ENCODE data around the gene TMEM18. TPM values are rescaled to one million over a fixed set of nuclear protein-coding genes. Genes with fewer than 3 reads are reported as not detected.

The TMEM18 gene
- total RNA-seq, 1 donor from 2014 or later = 29.0 TPM

DNA sequence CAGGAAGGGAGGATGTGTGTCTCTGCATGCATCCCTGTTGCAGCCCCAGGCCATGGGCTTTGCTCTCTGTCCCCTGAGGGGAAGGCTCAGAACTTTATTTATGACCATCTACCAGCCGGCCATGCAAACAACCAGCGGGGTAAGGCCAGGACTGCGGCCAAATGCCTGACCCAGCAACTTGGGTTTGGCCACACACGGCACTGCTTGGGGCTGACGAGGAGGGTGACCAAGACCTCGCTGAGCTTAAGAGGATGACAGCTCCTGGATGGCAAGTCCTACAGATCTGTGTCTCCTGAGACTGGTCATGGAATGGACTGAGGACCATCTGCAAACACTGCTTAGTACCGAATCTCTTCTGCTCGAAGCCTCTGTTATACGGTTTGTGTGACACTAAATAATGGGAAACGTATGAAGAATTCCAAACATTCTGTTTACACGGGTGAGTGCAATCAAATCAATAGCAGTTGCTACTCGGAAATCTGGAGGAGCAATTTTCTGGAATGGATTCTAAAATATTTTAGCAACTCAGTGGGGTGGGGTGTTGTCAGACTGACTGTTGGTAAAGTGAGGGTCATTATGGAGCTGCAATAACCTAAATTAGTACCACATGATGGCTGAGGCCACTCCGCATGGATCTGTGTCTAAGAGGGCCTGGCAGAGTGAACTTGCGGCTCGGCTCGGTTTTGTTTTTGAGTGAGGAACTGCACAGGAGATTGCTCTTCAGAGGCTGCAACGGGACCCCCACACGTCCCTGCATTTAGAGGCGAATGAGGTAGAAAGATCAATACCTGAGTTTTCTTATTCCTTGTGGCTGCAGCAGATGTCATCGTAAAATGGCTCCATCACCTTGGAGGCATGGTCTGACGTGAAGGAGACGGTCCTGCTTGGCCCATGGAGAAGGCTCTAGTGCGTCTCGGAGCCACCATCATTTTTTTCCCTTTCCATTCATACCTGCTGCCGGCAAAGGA is 26.6 kb downstream of the TMEM18 start:
- peak; percentile 21 for DNase-seq

DNA sequence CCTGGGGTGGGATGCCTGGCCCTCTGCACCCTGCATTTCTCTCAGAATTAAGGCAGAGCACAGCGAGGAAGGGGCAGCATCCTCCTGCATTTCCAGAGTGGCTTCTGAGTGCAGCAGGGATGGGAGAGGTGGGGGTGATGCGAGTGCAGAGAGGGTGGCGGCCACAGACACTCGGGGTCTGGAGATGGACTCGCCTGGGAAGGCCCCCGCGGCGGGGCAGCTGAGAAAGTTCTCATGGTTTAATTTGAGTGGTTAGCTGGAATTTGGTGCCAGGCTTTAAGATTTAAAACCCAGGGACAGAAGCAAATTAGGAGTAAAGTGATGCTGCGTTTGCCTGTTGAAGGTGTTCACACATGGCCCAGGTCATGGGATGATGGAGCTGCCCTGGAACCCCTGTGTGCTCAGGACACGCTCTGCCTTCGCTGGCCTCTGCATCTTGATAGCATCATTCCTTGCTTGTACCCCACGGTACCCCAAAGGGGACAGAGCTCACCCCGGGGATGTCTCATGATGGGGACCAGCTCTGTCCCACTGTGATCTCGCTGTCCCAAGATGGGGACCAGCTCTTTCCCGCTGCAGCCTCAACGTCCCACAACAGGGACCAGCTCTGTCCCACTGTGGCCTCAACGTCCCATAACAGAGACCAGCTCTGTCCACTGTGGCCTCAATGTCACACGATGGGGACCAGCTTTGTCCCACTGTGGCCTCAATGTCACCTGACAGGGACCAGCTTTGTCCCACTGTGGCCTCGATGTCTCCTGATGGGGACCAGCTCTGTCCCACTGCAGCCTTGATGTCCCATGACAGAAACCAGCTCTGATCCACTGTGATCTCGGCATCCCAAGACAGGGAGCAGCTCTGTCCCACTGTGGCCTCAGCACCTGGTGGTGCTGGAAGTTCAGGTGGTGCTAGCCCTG is 27.5 kb downstream of the TMEM18 start:
- DNase-seq = no peak

DNA sequence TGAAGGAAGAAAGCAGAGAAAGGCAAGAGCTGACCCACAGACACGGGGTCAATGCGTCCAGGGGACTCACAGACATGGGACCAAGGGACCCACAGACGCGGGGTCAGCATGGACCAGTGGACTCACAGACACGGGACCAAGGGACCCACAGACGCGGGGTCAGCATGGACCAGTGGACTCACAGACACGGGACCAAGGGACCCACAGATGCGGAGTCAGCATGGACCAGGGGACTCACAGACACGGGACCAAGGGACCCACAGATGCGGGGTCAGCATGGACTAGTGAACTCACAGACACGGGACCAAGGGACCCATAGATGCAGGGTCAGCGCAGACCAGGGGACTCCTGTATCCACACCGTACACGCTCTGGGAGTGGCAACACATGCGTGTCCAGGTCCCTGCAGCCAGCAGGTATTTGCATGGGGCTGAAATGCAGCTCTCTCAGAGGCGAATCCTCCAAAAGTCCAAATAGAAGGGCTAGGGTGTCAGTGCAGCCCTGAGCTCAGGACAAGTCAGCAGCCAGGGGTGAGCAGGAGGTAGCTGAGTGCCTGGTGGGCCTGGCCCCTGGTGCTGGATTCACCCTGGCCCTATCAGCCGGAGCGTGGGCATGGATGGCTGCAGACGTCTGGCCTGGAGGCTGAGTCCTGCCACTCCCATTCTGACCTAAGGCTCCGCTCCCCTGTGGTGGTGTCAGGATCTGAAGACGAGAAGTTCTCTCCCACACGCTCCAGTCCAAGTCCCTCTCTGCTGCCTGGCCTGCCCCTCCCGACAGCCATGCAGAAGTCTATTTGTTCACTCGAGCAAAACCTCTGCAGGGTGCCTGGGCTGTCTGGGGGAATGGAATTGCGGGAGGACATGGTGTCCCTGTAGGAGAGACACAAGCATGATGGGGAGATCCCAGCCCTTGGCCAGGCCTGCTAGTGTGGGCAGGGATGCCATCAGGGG is 28.5 kb downstream of the TMEM18 start:
- DNase-seq = no peak

DNA sequence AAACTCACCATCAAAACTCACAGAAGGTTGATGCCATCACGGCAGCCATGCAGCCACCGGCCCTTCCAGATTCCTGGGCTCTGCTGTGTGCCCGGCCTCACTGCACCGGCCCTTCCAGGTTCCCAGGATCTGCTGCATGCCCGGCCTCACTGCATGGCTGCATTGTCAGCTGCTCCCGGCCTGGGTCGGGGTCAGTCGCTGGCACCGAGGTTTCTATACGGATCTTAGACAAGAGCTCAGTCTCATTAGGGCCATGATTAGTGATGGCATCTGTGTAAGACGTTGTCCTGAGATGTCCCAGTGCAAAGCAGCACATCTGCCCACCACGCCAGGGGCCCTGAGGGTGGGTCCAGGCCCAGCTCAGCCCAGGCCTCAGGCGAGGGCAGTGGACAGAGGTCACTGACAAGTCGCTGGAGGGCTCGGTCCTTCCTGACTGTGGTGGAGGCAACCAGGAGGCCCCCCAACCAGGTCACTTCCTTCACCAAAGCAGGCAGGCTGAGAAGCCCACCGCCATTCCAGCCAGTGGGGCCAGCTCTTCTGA is 29.4 kb downstream of the TMEM18 start:
- no peak for DNase-seq

DNA sequence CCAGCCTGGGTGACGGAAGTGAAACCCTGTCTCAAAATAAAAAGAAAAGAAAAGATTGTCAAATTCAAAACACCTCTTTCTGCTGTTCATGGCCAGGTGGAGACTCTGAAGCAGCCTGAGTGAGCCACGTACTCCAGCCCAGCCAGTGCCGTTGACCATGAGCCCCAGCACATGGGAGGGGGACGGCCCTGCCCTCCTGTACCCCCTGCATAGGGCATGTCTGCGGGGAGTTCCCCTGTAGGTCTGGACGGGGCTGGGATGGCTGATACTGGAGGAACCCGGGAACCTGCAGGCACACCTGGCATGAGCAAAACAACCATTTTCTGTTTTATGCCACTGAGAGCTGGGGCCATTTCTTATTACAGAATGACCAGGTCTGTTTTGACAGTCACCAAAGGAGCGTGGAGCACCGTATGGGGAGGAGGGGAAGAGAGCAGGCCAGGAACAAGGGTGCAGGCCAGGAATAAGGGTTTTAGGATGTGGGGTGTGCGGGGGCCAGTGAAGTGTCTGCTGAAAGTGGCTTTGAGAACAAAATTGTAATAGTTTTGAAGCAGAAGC is 30.1 kb downstream of the TMEM18 start:
- no peak for DNase-seq

DNA sequence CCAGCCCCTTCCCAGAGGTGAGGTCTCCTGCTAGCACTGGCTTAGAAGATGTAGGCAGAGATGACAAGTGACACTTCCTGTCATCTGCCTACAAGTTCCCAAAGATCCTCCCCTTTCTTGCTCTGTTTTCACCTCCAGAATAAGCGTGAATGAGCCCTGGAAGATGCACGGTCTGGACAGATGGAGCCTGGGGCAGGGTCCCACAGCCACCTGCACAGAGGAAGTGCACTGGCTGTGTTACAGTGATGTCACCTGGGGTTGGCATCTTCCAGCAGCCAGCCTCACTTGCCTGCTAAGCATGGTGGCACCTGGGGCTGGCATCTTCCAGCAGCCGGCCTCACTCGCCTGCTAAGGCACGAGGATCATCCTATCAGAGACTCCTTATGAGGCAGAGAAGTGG is 32.3 kb downstream of the TMEM18 start:
- DNase-seq = no peak

DNA sequence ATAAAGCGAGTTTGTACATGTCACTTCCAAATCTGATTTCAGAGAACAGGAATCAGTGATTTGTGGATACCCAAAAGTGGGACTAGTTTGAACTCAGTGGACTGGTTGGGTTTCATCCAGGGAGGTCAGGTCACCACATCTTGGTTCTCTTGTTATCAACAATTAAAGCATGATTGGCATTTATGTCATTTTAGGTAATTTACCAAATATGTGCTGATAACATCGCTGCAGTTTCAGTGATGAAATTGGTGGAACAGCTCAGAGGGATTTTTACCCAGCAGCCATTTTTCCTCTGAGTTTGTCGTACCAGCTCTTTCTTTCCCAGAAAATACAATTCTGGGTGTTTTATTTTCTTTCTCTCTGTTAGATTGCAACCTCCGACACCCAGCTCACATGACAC is 33.4 kb downstream of the TMEM18 start:
- no peak for DNase-seq

DNA sequence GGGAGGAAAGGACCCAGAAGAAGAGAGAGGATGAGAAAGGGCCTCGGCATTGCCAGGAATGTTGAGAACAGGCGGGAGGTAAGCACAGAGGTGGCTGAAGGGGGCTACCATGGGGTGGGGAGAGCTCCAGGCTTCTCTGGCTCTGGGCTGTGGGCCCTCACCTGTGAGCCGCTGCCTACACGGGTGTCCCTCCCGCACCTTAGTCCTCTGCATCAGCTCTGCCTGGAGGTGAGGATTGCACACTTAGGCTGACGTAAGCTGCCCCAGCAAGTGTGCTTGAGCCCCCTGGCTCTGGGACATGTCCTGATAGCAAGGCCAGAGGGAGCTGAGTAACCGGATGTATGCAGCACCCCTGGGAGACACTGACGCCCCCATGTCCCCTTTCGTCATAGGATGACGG is 33.9 kb downstream of the TMEM18 start:
- no peak for DNase-seq

DNA sequence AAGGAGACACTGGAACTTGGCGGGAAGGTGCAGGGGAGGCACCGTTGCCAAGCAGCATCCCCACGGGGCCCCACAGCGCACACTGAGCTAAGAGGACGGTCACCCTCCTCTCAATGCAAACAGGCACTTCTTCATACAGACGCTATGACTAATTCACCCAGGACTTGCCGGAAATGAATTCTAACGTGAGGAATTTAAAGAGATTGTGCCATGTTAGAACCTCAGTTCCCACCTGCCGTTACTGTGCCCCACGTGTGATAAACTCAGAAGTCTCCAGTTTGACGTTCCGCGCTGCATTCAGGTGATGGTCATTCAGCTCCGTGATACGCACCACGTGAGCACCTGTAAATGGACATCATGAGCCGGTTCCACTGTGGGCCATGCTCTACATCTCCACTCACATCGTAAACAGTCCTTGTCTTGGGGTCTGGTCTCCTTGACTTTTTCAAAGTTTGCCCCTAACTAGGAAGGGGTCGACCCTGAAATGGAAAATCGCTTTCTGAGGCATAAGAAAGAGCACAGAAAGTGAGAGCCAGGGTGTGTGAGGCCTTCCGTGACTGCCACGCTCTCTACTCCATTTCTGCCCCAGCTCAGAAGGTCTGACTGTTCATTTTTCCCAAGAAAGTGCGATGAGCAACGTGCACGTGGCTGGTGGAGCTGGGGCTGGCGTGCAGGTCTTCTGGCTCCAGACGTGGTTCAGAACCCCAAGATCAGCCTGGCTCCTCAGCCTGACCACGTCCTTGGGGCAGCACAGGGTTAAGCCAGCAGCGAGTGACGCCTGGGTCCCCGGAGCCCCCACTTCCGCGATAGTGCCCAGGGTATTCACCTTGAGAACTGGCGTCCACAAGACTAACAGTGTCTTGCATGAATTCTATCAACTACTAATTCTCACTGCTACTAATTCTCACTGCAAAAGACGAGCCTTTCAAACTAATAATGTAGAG is 35.1 kb downstream of the TMEM18 start:
- no peak for DNase-seq

DNA sequence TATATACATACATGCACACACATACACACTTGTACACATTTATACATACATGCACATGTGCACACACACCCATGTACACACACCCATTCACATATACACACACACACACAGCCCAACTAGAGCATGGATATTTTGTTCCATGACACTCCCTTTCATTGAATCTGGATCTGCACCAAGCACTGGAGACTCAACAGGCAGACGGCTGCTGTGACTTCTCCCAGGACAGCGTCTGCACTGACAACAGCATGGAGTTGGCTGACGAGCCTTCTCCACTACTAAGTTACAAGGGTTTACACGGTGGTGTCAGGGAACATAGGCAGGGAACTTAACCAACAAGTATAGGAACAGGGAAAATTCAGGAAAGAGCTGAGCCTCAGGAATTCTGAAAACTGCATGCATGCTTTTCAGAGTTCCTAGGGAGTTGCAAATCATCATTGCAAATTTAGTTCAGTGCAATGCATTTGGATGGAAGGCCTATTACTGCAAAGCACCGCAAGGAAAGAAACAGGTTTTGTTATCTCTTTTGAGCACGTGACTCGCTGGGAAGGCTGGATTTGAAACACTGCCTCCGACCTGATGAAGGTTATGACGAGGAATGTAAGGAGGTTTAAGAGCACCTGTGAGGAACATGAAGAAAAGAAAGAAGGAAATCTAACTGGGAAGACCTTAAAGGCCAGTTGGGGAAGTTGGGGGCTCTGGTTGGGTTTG is 35.9 kb downstream of the TMEM18 start:
- DNase-seq = peak; percentile 40

DNA sequence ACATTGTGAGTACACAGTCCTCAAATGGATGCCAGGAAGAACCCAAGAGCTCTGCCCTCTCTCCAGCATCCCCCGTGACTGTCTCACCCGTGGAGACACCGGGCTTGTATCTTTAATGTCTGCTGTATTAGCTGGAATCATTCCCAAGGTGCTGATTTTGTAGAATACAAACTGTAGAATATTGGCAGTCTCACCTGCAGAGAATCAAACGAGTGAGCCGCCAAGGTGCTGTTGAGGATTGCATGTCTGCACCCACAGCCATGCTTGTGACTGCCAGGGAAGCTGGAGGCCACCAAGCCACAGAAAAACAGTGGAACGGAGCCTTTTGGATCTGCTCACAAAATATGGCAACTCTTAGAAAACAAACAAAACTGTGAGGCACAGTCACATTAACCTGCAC is 37.5 kb downstream of the TMEM18 start:
- DNase-seq = no peak

DNA sequence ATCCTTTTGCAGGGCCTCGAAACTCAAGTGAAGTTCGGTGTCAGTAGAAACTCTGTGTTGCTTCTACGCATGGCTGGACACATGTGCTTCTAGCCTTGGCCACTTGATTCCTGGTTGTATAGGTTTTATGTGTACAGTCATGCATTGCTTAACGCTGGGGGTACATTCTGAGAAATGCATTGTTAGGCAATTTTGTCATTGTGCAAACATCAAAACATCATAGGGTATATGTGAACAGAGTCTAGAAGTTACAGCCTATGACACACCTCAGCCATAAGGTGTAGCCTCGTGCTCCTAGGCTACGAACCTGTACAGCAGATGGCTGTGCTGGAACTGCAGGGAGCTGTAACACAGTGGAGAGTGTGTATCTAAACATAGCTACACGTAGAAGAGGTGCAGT is 39.4 kb downstream of the TMEM18 start:
- no peak for DNase-seq

DNA sequence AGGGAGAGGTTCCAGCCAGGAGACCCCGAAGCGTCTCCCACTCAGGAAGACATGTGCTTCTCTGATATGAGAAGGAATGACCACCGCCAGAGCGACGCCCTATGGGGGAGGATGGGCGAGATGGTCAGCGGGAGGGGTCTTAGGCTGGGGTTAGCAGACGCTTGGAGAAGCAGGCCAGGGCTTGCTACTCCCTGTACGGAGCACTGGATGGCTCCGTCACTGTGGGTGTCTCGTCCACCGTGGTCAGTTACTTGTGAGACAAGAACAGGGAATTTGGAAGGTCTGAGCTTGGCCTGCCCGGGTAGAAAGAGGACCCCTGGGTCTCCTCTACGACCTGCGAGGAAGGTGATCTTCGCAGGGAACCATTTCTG is 39.8 kb downstream of the TMEM18 start:
- DNase-seq = no peak

DNA sequence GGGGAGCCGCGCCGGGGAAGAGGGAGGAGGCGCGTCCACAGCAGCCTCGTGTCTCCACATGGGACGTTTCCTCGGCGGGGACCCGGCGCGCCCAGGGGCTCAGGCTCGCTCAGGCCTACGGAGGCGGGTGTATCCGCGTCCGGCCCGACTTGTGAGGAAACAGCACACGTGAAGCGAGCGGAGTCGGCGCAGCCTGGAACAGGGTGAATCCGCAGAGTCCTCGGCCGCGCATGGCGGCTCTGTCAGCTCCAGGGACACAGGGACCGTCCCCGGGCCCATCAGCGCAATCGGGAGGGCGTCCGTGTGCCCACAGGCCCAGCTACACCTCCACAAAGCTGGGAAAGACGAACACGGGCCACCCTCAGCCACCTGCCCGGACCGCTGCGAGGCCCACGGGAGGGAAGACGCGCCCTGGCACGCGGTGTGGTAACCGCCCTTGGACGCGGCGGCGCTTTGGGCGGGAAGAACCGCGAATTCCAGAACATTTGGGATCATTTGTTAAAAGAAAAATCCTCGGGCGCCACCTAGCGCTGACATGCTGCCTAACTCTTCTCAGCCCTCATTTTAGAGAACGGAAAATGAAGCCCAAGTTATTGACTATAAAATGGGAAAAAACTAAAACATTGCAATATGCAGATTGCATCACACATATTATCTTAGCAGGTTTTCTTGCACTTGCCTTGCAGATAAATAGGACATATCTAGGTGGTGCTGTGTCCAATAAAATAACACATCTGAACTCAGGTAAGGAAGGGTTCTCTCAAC is 40.4 kb downstream of the TMEM18 start:
- peak; percentile 92 for DNase-seq

DNA sequence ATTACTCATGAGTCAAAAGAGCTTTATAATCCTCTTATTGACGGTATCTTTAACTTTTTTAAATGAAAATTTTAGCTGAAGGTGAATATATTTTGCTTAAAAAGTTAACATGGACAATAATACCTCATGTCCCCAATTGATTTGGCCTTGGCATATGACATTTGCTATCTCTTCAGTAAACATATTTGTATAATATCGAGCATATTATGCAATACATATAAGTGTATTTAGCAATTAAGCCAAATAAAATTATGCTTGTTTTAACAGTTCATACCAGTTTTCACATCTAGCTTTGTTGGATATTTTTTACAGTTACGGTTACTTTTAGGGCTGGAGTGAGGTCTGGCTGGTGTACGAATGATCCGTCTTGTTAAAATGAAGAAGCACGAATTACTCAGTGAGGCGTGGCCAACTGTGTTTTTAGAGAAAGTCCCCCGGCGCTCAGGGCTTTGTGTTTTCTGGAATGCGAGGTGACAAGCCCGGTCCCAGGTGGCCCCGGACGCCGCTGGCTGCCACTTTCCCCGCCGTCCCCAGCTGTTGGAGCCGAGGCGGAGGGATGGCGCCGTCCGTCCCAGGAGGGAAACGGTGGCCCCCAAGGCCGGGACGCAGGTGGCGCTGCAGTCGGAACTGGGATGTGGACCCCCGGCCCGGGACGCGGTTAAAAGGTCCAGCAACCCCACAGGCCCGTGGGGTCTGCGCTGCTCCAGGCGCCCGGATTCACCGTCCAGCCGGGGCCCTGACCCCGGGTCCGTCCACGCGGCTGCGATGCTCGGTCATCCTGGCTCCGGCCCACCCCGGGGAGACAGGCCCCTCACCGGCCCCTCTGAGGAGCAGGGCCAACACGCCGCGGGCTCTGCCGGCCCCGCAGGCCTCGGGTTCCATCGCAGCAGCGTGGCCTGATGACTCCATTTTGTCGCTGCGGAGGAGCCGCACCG is 41.3 kb downstream of the TMEM18 start:
- no peak for DNase-seq

DNA sequence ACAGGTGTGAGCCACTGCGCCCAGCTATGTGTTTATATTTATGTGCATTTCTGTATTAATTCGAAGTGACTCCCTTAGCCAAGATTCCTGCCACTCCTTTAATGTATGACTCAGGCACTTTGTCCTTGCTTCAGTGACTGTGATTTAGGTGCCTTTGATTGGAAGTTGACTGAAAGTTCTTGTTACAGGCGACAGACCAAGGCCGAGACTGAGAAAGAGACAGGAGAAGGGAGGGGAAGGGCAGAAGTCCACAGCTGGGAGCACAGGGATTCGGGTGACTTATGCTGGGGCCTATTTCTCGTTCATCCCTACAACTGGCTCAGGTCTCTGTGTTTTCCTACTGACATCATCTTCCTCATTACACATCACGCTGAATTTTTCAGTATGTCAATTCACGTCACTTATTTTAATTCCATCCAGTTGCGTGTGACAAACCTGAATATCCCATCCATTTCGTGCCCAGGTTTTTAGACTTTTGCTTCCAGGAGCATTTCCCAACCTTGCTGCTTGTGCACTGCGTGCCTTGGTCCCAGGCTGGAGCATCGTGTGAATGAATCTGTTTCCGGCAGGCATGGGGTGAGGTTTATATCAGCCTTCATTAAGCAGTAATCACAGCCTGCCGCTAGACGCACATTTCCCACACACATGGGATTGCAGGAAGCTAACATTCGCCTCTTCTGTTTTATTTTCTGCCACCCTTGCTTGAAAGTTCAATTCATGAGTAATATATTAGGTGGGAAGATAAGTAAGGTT is 42.4 kb downstream of the TMEM18 start:
- DNase-seq = peak; percentile 5

DNA sequence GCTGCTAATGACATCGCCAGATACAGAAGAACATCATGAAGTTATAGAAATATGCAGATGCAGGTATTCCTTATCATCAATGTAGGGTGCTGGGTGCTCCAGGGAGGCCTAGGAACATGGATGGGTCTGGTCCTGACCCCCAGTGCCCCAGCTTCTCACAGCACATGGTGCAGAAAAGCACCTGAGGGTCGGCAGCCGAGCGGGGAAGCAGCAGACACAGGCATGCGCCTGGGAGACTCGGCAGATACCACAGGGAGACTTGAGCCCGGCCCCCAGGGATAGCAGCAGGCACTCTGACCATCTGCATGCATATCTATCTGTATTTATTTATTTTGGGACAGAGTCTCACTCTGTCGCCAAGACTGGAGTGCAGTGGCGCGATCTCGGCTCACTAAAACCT is 43.2 kb downstream of the TMEM18 start:
- no peak for DNase-seq

Data from tongue (tissue), 2 donors.